ENCODE results near the gene SC5D.

The SC5D gene

DNA sequence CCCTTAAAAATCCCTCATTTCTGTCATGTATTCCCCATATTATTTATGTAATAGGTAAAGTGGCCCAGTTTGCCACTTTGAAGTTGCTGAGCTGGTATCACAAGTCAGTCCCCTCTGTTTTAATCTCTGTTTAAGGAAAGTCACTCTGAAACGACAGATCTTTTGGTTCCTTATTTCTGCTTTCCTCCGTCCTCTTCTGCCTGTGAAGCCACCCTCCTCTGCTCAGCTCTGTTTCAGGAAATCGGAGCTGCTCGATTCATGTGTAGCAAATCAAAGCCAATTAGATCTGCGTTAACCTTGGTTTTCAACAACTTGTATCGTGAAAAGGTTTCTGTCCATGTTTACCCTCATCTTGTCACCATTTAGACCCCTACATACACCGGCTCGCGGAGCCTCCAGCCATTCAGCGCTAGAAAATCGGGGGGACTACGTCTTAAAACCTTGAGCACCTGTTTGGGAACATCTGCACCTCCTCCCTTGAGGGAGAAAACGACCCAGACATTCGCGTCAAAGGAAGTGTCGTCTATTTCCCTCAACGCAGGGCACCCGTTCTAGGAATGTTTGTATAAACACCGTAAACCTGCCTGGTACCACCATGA lies 576 bp upstream of the SC5D start:
- no peak for DNase-seq (ENCODE audit: low read depth in 2 of 2)

DNA sequence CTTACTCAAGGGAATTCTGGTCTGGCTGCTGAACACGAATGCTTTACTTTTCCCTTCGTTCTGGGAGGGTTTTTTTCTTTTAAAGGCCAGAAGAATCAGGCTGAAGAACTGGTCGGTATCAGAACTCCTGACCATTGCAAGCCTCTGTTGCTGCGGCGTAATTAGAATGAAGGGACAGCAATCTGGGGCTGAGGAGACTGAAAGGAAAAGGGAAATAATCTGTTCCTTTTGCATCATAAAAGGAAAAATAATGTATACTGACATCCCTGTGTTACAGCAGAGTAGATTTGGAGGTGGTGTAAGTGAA lies 670 bp downstream of the SC5D start:
- no peak for DNase-seq (ENCODE audit: low read depth in 2 of 2)

DNA sequence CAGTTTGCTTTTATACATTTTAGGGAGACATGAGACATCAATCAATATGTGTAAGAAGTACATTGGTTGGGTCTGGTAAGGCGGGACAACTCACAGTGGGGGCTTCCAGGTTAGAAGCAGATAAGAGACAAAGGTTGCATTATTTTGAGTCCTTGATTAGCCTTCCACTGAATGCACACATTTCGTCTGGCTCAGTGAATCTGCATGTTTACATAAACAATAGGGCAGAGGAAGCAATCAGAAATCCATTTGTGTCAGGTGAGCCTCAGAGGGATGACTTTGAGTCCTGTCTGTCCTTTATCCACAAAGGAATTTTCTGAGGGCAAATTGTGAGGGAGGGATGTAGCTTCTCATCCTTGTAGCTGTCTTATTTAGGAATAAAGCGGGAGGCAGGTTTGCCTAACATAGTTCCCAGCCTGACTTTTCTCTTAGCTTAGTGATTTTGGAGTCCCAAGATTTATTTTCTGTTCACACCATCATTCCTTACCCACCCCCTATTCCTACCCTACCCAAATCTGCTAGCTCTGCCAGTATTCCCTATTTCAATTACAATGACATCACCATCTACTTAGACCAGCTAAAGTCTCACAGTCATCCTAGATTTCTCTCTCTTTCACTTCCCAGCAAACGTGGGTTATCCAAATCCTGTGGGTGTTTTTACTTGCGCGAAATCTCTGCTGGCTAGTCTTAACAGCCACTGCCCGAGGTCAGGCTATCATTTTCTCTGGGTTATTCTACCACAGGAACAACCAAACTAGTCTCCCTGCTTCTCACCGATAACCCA lies 2.9 kb downstream of the SC5D start:
- DNase-seq (ENCODE audit: low read depth in 2 of 2) = no peak

DNA sequence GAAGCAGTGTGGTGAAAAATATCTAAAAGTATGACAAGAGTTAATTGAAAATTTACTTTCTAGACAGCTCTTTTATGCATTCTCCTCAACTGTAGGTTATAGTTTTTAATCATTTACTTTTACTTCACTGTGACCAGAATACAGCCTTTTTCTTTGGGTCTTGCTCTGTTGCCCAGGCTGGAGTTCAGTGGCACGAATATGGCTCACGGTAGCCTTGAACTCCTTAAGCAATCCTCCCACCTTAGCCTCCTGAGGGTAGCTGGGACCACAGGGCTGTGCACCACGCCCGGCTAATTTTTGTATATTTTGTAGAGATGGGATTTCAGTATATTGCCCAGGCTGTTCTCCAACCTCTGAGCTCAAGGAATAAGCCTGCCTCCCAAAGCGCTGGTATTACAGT lies 5.3 kb downstream of the SC5D start:
- no peak for DNase-seq (ENCODE audit: low read depth in 2 of 2)

DNA sequence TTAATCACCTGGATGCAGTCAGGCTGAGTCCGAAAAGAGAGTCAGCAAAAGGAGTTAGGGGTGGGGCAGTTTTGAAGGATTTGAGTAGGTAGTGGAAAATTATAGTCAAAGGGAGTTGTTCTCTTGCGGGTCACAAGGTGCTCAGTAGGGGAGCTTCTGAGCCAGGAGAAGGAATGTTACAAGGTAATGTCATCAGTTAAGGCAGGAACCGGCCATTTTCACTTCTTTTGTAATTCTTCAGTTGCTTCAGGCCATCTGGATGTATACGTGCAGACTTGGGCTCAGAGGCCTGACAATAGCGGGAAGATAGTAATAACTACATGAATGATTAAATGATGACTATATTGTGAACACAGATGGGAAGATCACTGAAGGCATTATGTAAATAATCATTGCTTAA lies 6.2 kb downstream of the SC5D start:
- no peak for DNase-seq (ENCODE audit: low read depth in 2 of 2)

DNA sequence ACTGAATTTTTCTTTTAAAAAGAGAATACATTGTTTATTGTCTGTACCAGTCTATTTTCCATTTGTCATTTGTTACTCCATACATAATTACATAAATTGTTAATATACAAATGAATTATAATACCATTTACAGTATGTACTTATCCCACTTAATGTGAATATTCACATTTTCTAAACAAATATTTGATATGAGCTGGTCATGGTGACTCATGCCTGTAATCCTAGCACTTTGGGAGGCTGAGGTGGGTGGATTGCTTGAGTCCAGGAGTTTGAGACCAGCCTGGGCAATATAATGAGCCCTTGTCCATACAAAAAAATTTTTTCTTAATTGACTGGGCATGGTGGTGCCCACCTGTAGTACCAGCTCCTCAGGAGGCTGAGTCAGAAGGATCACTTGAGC lies 6.8 kb downstream of the SC5D start:
- DNase-seq (ENCODE audit: low read depth in 2 of 2) = no peak

DNA sequence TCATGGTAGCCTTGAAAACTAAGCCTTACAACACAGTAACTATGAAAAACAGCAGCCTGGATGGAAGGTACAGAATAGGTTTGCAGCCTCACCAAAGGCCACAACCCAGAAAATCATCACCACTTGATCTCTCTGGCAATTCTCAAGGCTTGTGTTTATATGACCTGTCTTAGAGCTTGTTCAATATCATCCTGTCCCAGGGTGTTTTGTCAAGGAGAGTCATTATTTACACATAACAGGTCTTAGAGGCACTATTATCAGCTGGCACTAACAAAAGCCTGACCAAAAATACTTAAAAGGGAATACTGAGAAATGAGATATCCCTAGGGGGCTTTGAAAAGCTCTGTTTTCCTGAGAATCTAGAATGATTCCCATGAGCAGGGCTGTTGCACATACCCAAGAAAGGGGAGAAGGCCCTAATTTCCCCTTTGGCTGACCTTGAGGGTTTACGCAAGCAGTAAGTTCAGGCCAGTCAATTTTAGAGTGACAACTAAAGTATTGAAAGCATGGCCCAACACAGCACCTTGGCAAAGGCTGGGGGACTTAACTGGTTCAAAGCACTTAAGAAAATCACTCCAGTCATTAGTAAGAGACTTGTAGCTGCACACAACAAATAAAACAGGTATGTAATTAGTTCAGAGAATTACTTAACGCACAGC lies 7.9 kb downstream of the SC5D start:
- DNase-seq (ENCODE audit: low read depth in 2 of 2) = no peak

DNA sequence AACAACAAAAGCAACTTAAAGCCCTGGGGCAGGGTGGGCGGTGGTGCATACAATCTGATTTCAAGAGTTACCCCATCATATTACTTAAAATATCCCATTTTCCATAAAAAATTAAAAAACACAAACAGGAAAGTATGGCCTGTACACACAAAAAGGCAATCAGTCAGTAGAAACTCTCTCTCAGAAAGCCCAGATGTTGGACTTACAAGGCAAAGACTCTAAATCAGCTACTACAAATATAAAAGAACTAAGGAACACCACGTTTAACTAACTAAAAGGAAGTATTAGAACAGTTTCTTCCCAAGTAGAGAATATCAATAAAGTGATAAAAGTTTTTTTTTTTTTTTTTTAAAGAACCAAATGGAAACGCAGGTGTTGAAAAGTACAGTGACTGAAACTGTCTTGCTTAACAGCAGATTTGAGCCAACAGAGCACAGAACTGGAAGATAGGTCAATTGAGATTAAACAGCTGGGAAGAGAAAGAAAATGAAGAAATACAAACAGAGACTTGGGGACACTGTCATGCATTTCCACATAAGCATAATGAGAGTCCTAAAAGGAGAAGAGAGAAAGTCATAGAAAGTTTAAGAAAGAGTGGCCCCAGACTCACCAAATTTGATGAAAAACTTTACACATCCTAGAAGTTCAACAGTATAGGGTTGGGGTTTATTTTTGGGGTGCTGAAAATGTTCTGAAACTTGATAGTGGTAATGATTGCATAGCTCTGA lies 8.6 kb downstream of the SC5D start:
- DNase-seq (ENCODE audit: low read depth in 2 of 2) = no peak

DNA sequence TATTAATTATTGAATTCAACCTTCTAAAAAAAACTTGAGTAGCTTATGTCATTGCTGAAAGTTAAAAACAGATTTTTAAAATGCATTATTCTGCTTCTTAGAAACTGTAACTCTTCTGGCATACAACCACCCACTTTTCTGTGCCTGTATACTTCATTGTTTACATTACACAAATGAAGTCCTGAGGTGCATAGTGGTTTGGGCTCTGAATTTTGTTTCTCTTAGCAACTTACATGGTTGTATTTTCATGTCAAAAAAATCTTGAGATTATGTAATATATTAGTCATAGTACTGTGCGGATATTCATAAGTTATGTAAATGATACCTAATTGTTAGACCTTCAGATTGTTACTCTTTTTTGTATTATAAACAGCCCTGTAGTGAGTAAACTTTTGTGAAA lies 12.2 kb downstream of the SC5D start:
- DNase-seq (ENCODE audit: low read depth in 2 of 2) = no peak

DNA sequence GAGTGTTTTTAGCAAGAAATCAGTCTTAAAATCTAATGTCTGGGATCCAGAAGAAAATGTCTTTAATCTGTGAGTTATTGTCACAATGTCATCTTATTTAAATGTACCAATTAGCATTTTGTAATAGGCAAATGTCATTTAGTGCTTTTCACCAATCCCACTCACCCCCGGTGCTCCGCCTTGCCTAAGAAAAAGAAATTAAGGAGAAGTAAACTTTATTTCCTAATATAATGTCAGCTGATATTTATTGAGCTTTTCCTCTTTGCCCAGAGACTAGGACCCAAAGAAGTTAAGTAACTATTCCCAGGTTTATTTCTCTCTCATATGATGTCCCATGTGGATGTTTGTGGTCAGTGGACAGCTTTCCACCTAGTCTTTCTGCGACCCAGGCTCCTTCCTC lies 16.2 kb downstream of the SC5D start:
- DNase-seq (ENCODE audit: low read depth in 2 of 2) = no peak

DNA sequence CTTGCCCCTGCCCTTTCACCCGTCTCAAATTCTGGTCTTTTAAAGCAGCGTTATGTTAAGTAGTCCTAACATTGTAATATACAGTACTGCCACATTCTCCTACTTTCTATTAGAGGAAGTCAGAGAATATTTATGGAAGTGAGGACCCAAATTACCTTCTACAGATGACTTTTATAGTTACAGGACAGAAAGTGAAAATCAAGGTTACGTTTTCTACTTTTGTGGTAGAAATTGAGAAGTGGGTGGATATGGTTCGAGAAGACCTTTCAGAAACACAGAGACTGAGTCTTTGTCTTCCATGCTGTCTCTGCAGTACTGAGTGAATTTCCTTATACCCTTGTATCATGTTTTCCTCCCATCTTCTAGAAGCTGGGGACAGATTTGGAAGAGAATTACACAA lies 17.1 kb downstream of the SC5D start:
- DNase-seq (ENCODE audit: low read depth in 2 of 2) = no peak

DNA sequence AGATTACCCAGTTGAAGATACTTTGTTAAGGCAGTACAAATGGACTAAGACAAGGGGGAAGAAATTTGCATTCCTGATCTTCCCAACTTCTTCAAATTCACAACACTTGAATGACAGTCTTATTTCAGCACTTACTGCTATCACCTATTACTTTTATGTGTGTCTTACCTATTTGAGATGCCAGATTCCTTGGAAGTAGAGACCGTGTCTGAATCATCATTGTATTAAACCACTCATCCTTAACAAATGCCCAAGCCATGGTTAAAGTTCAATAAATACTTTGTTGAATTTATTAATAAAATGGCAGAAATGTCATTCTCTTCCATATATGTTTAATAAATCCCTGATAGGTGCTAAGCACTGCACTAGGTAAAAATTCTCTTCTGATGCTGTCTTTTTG lies 18.3 kb downstream of the SC5D start:
- no peak for DNase-seq (ENCODE audit: low read depth in 2 of 2)

DNA sequence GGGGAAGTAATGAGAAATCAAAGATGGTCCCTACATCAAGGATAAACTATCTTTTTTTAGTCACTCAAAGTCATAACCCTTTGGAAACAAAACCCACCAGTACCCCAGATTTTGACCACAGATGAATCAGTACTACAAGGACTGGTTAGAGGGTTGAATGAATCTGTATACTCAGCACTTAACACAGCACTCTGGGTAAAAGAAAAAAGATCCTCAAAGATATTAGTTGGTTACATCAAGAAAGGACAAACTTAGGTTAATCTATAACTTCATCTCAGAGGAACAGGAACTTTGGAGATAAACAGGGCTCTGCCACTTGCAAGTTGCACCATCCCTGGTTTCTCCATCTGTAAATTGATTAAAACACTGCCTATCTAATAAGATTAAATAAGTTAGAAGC lies 18.8 kb downstream of the SC5D start:
- DNase-seq (ENCODE audit: low read depth in 2 of 2) = no peak

DNA sequence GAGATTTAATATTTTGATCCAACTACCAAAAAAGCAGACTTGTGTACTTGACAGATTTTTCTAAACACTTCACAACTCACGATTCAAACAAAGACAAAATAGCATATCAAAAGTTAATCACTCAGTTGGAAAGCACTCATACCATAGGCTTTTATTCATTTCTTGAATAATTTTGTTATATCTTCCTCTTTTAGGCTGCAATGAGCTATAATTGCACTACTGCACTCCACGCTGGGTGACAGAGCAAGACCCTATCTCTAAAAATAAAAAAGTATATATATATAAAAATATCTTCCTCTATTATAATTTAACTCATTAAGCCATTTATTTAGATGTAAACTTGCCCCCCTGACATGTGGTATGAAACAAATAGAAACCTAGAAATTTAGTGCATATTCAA lies 19.9 kb downstream of the SC5D start:
- DNase-seq (ENCODE audit: low read depth in 2 of 2) = no peak

DNA sequence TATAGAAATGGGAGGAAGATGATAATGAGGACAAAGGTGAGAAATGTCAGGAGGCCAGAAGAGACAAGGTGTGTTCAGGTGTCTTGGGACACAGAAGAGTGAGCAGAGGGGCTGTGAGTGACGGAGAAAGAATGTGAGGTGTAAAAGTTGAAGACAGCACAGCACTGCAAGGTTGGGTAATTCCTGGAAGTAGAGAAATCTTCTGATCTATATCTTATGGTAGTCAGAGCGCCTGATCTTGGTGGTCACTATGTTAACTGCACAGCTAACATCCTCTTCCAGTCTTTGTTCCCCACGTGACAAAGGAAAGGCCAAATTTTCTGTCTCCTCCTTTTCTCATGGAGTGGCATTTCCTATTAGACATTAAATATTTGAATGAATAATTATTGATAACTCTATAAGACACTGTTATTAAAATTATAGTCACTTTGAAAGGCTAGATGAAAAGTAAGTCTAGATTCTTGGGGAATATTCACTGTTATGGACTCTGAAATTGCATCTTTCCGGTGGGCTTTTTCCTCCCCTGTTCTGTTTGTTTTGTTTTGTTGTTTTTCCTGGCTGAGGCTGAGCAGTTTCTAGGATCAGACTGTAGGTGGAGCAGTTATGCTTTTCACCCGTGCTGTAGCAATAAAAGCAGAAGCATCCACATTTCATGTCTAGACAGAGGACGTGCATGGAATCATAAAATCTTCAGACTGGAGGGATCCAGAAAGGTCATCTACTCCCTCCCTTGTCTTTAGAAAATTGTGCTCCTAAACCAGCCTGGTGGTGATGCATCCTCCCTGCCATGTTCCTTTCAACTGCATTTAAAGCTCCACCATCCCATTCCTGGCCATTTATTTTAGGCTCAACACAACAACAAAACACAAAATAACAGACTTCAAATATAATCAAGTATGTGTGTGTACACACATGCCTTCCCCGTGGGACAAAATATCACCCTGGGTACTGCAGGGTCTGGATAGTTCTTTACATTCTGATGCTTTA lies 26.6 kb downstream of the SC5D start:
- DNase-seq (ENCODE audit: low read depth in 2 of 2) = no peak

DNA sequence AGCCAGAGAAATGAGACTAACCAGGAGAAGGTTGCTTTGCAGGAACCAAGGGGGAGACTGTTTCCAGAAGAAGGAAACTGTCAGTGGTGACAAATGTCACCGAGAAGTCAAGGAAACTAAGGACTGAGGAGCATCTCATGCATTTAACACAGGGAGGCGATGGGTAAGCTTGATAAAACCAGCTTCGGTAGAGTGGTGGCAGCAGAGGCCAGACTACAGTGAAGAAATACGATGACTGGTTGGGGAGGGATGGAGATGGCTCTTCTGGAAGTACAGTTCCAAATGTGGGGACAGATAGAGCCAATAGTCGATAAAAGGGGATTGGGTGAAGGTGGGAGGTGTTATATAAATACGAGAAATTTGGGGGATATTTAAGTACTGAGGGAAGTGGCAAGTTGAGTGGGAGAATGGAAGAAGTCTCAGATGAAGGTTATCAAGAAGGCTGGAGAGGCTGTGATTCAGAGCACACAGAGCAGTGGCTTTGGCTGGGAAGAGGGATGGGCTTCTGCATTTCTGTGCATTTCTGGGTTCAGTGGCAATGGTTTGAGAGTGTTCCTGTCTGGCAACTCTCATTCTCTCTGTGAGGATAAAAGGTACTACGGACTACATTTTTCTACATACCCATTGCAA lies 29.2 kb downstream of the SC5D start:
- DNase-seq (ENCODE audit: low read depth in 2 of 2) = no peak

DNA sequence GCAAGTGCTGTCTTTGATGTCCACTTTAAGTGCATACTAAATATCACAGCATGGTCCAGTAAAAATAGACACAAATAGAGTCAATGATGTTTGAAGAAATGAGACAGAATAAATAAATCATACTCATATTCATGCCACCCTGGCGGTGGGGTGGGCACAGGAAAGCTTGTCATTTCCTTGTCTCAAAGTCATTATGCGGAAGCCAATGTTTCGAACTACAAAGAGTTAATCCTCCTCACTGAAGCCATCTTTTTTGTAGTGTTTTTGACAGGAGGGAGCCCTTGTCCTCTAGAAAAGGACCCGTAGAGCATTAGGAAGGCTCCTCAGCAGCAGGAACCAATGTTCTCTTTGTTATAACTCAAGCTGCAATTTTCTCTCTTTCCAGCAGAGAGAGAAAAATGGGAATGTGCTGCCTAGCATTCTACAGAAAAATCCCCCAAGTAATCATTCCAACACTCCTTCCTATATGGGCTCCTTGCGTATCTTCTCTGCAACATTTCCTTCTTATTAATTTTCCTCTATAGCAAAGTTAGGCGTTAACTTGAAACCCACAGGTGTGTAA lies 30.6 kb downstream of the SC5D start:
- DNase-seq (ENCODE audit: low read depth in 2 of 2) = no peak

DNA sequence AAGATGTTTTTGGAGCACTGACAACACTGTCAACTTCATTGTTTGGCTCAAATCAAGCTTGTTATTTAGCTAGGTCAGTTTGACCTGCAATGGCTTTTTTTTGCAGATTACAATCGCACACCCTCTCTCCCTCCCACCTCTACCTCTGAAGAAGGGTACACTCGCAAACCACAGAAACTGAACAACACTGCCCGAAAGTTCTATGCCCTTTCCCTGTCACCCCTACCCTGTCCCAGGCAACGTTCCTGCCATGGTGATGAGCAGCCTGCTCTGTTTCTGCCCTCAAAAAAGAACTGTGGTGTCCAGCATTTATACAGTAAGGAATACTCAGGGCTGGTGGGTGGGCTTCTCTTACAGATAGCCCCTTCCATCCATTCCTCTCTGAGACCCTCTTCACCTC lies 33.7 kb downstream of the SC5D start:
- DNase-seq (ENCODE audit: low read depth in 2 of 2) = no peak

DNA sequence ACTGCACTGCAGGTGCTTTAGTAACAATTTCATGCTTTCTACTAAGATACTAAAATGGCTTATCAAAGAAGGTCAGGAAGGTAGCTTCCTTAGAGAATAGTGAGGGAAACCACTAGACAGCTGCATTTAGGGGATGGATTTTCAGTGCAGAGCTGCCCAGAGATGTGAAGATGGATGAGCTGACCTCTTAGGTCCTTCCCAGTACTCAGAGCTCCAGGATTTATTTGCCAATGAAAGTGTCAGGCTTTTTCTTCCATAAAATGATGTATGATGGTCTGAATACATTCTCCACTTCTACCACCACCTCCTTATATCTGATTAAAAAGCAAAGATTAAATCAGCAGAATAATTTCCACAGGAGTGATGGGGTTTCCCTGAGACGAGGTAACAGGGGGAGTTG lies 35.0 kb downstream of the SC5D start:
- no peak for DNase-seq (ENCODE audit: low read depth in 2 of 2)

DNA sequence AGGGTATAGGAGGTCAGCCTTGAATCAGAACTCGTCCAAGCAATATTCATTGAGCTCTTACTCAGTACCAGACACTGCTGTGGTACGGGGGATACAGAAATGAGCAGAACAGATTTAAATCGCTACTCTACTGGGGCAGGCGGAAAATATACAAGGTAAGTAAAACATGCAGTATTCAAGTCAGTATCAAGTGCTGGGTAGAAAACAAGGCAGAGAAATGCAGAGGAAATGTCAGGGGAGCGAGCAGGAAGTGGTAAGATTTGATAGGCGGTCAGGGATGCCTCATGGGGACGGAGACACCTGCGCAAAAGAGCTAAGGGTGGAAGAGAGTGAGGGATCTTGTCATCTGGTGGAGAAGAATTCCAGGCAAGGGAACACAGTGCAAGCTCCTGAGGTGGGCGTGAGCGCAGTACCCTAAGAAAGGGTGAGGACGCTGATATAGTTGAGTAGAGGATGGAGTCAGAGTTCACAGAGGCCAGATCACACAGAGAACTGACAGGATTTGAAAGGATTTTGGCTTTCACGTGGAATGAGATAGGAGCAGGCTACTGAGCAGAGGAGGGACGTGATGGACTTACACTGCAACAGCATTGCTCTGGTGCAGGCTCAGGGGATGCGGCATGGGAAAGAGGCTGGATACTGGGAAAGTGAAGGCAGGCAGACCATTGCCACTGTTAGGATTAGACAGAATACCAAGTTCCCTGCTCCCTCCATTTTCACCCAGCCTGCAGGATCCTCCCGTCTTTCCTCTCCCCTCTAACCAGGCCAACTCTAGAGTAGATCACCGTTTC lies 35.8 kb downstream of the SC5D start:
- DNase-seq (ENCODE audit: low read depth in 2 of 2) = no peak

Measured in stimulated activated CD8-positive, alpha-beta memory T cell treated with anti-CD3 and anti-CD28 coated beads, Interleukin-15, amount 100 ng/mL, for 4 hours (primary cell).